H1 (cell line): ENCODE data around the gene HS1BP3. TPM values are rescaled to one million over a fixed set of nuclear protein-coding genes. Genes with fewer than 3 reads are reported as not detected.

Source experiments
- CTCF ChIA-PET: fragments of 300-600 bp; sonication (Branson Sonifier 250); formaldehyde crosslinking; loops from one replicate; lab custom pipeline; 2021; ENCODE audit not compliant: partially characterized antibody; lab: Charles Lee
- POLR2A ChIA-PET: fragments of 300-600 bp; sonication (Branson Sonifier 250); formaldehyde crosslinking; loops from one replicate; lab custom pipeline; 2021; ENCODE audit warnings: inconsistent platforms; ENCODE audit not compliant: partially characterized antibody; lab: Charles Lee
- DNase-seq, 2 experiments: peaks; one replicate each; pipeline versions ENCODE4 v3.0.0 to v3.0.0-alpha.2; 2010 to 2022; ENCODE audit warnings: low spot score in 2 of 2, low read depth in 1 of 2, mixed read lengths in 1 of 2
- FAIRE-seq: peaks from 2 replicates; lab custom pipeline; 2011; peaks lifted over from hg19 to GRCh38; lab: Jason Lieb, UNC
- H2AFZ ChIP-seq: 2 replicates; pipeline ENCODE4 v1.8.1; 2012; ENCODE audit warnings: low read length, inconsistent platforms
- H2AK5ac ChIP-seq: 2 replicates; pipeline ENCODE4 v1.6.1; 2013; ENCODE audit warnings: low read depth, low read length
- H2BK120ac ChIP-seq: replicated peaks from 2 replicates; pipeline ENCODE3; 2013; ENCODE audit warnings: low read depth, low read length, inconsistent platforms
- H2BK12ac ChIP-seq: 2 replicates; pipeline ENCODE4 v1.6.1; 2013; ENCODE audit warnings: low read depth, low read length
- H2BK15ac ChIP-seq: 2 replicates; pipeline ENCODE4 v1.6.1; 2013; ENCODE audit warnings: low read length
- H2BK20ac ChIP-seq: 2 replicates; pipeline ENCODE4 v1.6.1; 2013; ENCODE audit warnings: low read length
- H2BK5ac ChIP-seq: 2 replicates; pipeline ENCODE4 v1.6.1; 2013; ENCODE audit warnings: low read depth, low read length
- H3K14ac ChIP-seq: 2 replicates; pipeline ENCODE4 v1.6.1; 2013; ENCODE audit warnings: inconsistent platforms; ENCODE audit not compliant: insufficient read length
- H3K18ac ChIP-seq: 2 replicates; pipeline ENCODE4 v1.6.1; 2013; ENCODE audit warnings: low read length; ENCODE audit errors: extremely low read depth
- H3K23ac ChIP-seq: 2 replicates; pipeline ENCODE4 v1.6.1; 2013; ENCODE audit warnings: inconsistent platforms; ENCODE audit not compliant: insufficient read length
- H3K23me2 ChIP-seq: 2 replicates; pipeline ENCODE4 v1.6.1; 2013; ENCODE audit warnings: low read depth, low read length
- H3K27ac ChIP-seq: 2 replicates; pipeline ENCODE4 v1.6.1; 2011; ENCODE audit warnings: low read depth, low read length, inconsistent platforms
- H3K27me3 ChIP-seq, 4 experiments: replicated peaks in 1 of 4; 1 replicate in 1 of 4; 2 replicates in 3 of 4; pipeline versions ENCODE4 v1.6.1 to v1.8.1; 2011 to 2013; ENCODE audit warnings: low read length in 3 of 4, mild to moderate bottlenecking in 3 of 4, inconsistent platforms in 2 of 4, mixed read lengths in 2 of 4, moderate library complexity in 1 of 4; ENCODE audit not compliant: control insufficient read depth in 3 of 4, insufficient read depth in 3 of 4; ENCODE audit errors: extremely low read depth in 1 of 4
- H3K36me3 ChIP-seq, 4 experiments: 2 replicates each; pipeline versions ENCODE4 v1.6.1 to v1.8.1; 2011 to 2013; ENCODE audit warnings: mild to moderate bottlenecking in 4 of 4, low read length in 3 of 4, moderate library complexity in 2 of 4, control low read depth in 1 of 4, inconsistent platforms in 1 of 4; ENCODE audit not compliant: insufficient read depth in 4 of 4, control insufficient read depth in 2 of 4
- H3K4ac ChIP-seq: replicated peaks from 2 replicates; pipeline ENCODE3; 2013; ENCODE audit warnings: low read length, low read depth, mixed read lengths, inconsistent platforms; ENCODE audit not compliant: insufficient read length
- H3K4me1 ChIP-seq, 4 experiments: replicated peaks in 1 of 4; 1 replicate in 1 of 4; 2 replicates in 3 of 4; pipeline versions ENCODE4 v1.6.1 to v1.8.1; 2011 to 2013; ENCODE audit warnings: low read length in 3 of 4, inconsistent platforms in 2 of 4, mixed read lengths in 1 of 4; ENCODE audit not compliant: insufficient read depth in 4 of 4, control insufficient read depth in 3 of 4
- H3K4me2 ChIP-seq, 2 experiments: 2 replicates each; pipeline versions ENCODE4 v1.6.1 to v1.8.1; 2011 to 2013; ENCODE audit warnings: low read depth in 2 of 2, low read length in 2 of 2, control low read depth in 1 of 2, inconsistent platforms in 1 of 2, mild to moderate bottlenecking in 1 of 2; ENCODE audit not compliant: insufficient read depth in 1 of 2
- H3K4me3 ChIP-seq, 4 experiments: fragments of 200-600, 300-600 bp in 1 of 4; sonication (generic), shearing (Covaris generic), sonication (Bioruptor Twin) in 1 of 4; 2 replicates each; pipeline versions ENCODE4 v1.5.1 to v1.8.1; 2011 to 2016; ENCODE audit warnings: low read length in 4 of 4, low read depth in 3 of 4, control low read depth in 2 of 4, inconsistent platforms in 2 of 4, mild to moderate bottlenecking in 2 of 4, mixed read lengths in 1 of 4, moderate library complexity in 1 of 4; ENCODE audit not compliant: insufficient read depth in 2 of 4; ENCODE audit errors: extremely low read depth in 1 of 4
- H3K56ac ChIP-seq: replicated peaks from 2 replicates; pipeline ENCODE3; 2013; ENCODE audit warnings: low read depth, mild to moderate bottlenecking, mixed read lengths, low read length, inconsistent platforms; ENCODE audit not compliant: insufficient read length
- H3K79me1 ChIP-seq: 2 replicates; pipeline ENCODE4 v1.6.1; 2013; ENCODE audit warnings: low read depth, low read length, control low read depth
- H3K79me2 ChIP-seq, 2 experiments: 2 replicates each; pipeline versions ENCODE4 v1.6.1 to v1.8.1; 2012 to 2013; ENCODE audit warnings: low read length in 2 of 2, mild to moderate bottlenecking in 2 of 2, inconsistent platforms in 1 of 2; ENCODE audit not compliant: insufficient read depth in 2 of 2, control insufficient read depth in 1 of 2
- H3K9ac ChIP-seq, 4 experiments: replicated peaks in 1 of 4; 1 replicate in 1 of 4; 2 replicates in 3 of 4; pipeline versions ENCODE4 v1.6.1 to v1.8.1; 2011 to 2013; ENCODE audit warnings: low read depth in 3 of 4, low read length in 3 of 4, control low read depth in 2 of 4, mild to moderate bottlenecking in 2 of 4, moderate library complexity in 2 of 4, inconsistent platforms in 1 of 4; ENCODE audit errors: extremely low read depth in 1 of 4
- H3K9me3 ChIP-seq, 2 experiments: 2 replicates each; pipeline versions ENCODE4 v1.6.1 to v1.8.1; 2012 to 2013; ENCODE audit warnings: mild to moderate bottlenecking in 2 of 2, moderate library complexity in 2 of 2, control low read depth in 1 of 2, inconsistent platforms in 1 of 2, low read depth in 1 of 2, low read length in 1 of 2, mixed read lengths in 1 of 2; ENCODE audit not compliant: insufficient read depth in 2 of 2
- H4K20me1 ChIP-seq, 2 experiments: replicated peaks in 1 of 2; 2 replicates each; pipeline versions ENCODE3 to v1.8.1; 2011 to 2013; ENCODE audit warnings: inconsistent platforms in 2 of 2, low read length in 2 of 2, mild to moderate bottlenecking in 1 of 2; ENCODE audit not compliant: insufficient read depth in 2 of 2, control insufficient read depth in 1 of 2
- H4K5ac ChIP-seq: 2 replicates; pipeline ENCODE4 v1.6.1; 2013; ENCODE audit warnings: low read length, low read depth, mixed read lengths, inconsistent platforms; ENCODE audit not compliant: insufficient read length
- H4K8ac ChIP-seq: 2 replicates; pipeline ENCODE4 v1.8.0; 2013; ENCODE audit warnings: mild to moderate bottlenecking, moderate library complexity, low read length, inconsistent platforms; ENCODE audit not compliant: insufficient read depth; ENCODE audit errors: extremely low read depth
- H4K91ac ChIP-seq: replicated peaks from 2 replicates; pipeline ENCODE3; 2013; ENCODE audit warnings: low read length, mixed read lengths, inconsistent platforms; ENCODE audit not compliant: insufficient read length
- BACH1 ChIP-seq: IDR thresholded peaks from 2 replicates; pipeline ENCODE4 v1.6.1; 2012; ENCODE audit warnings: low read length, improper control_type of control experiment
- CBX5 ChIP-seq: fragments of 300-800, 300-1000 bp; sonication (generic); IDR thresholded peaks from 2 replicates; pipeline ENCODE4 v1.7.1; 2016; ENCODE audit warnings: antibody characterized with exemption, low read length, low read depth
- CBX8 ChIP-seq: fragments of 300-800, 300-1000 bp; sonication (generic); IDR thresholded peaks from 2 replicates; pipeline ENCODE4 v1.7.1; 2016; ENCODE audit warnings: low read depth, low read length, borderline replicate concordance
- CHD2 ChIP-seq: IDR thresholded peaks from 2 replicates; pipeline ENCODE4 v1.6.1; 2012; ENCODE audit warnings: low read length, improper control_type of control experiment
- CREB1 ChIP-seq: IDR thresholded peaks from 2 replicates; pipeline ENCODE4 v1.6.1; 2012; ENCODE audit warnings: inconsistent platforms
- EP300 ChIP-seq, 2 experiments: IDR thresholded peaks; 1 replicate in 1 of 2; 2 replicates in 1 of 2; pipeline ENCODE4 v1.6.1; 2011 to 2012; ENCODE audit warnings: low read depth in 2 of 2, low read length in 2 of 2, mild to moderate bottlenecking in 2 of 2, borderline replicate concordance in 1 of 2, inconsistent platforms in 1 of 2, moderate library complexity in 1 of 2
- FOSL1 ChIP-seq: IDR thresholded peaks from 2 replicates; pipeline ENCODE4 v1.6.1; 2011; ENCODE audit warnings: mild to moderate bottlenecking, low read depth, low read length, moderate library complexity; ENCODE audit not compliant: insufficient read depth
- HDAC6 ChIP-seq: IDR thresholded peaks from one replicate; pipeline ENCODE4 v1.7.1; 2012; ENCODE audit warnings: low read depth, mild to moderate bottlenecking, inconsistent platforms, low read length, moderate library complexity
- PHF8 ChIP-seq: fragments of 200-600 bp; sonication (generic); conservative IDR thresholded peaks from 2 replicates; pipeline ENCODE4 v1.7.1; 2012; ENCODE audit warnings: low read depth, mild to moderate bottlenecking, inconsistent platforms, low read length, moderate library complexity
- SIRT6 ChIP-seq: IDR thresholded peaks from one replicate; pipeline ENCODE4 v1.7.1; 2012; ENCODE audit warnings: low read length, inconsistent platforms
- SP4 ChIP-seq: IDR thresholded peaks from 2 replicates; pipeline ENCODE4 v1.6.1; 2012; ENCODE audit warnings: low read length, inconsistent platforms
- TCF12 ChIP-seq: IDR thresholded peaks from 2 replicates; pipeline ENCODE4 v1.6.1; 2011; ENCODE audit warnings: low read depth, mild to moderate bottlenecking, low read length
- YY1 ChIP-seq: IDR thresholded peaks from 2 replicates; pipeline ENCODE4 v1.6.1; 2011; ENCODE audit warnings: low read depth, mild to moderate bottlenecking, low read length
- ZNF274 ChIP-seq: IDR thresholded peaks from 2 replicates; pipeline ENCODE4 v1.7.0; 2012; ENCODE audit warnings: low read length, borderline replicate concordance; ENCODE audit errors: extremely low read depth
- WGBS, 2 experiments: shearing (Covaris generic) in 1 of 2; methylation state at CpG; one replicate each; pipeline versions ENCODE4 v1.1.6 to v1.1.7; 2013 to 2015; ENCODE audit warnings: low lambda C conversion rate in 2 of 2, mixed read lengths in 2 of 2, inconsistent platforms in 1 of 2, low coverage in 1 of 2, missing lambda C conversion rate in 1 of 2; ENCODE audit not compliant: insufficient replicate concordance in 2 of 2, insufficient coverage in 1 of 2, insufficient read length in 1 of 2; ENCODE audit errors: extremely low coverage in 1 of 2, missing lambda C conversion rate in 1 of 2; 5-methylcytosine and 5-hydroxymethylcytosine counted together
- polyA plus RNA-seq, 7 experiments: library from polyadenylated mRNA; depleted of rRNA in 3 of 7; stranded (reverse) in 5 of 7; unstranded in 2 of 7; fragments of >200 nt in 5 of 7; fragments of 200-250 nt in 2 of 7; gene quantifications; 1 replicate in 5 of 7; 2 replicates in 1 of 7; 4 replicates in 1 of 7; pipeline versions ENCODE4 v1.2.1 to v1.2.3, GENCODE V29; 2011 to 2013; ENCODE audit warnings: missing spikeins in 2 of 7, mixed read lengths in 2 of 7
- total RNA-seq: library from RNA; stranded (reverse); fragmentation: NEBNext Ultra II Directional; extraction: Animal tissue kit (Norgen Biotek cat#: 25700); gene quantifications from 2 replicates; pipeline ENCODE4 v1.2.1, GENCODE V29; 2021

Gene HS1BP3
- total and polyA plus RNA-seq, 2 of the 8 experiments (the other 6 are each of a cell fraction or from before 2014, with no cell fraction given), result 11.1 to 11.3 TPM

- CTCF ChIA-PET, result interaction anchor here (0.9 to 8.7 kb wide), 5 partner anchors 12 to 51 kb away, joined by 4 to 53 read pairs (median 11); no protein-coding TSS in a partner anchor
- peaks cover 7 to 16% (median 11%) of the 10 kb centered on the region in 4 experiments for H3K4me1 ChIP-seq
Measured at GRCh38 chr2:20584045-20584398, 66.9 kb downstream of the HS1BP3 start.

More at GRCh38 chr2:20584045-20584398, 66.9 kb downstream of the HS1BP3 start:
- no peak overlapping the region for H3K14ac ChIP-seq
- no peak overlapping the region for H3K27ac ChIP-seq
- no peak overlapping the region for H3K56ac ChIP-seq
- peak overlapping the region; percentile 82; the same call in 1 of the 2 replicates for H2AK5ac ChIP-seq
- no peak overlapping the region for H4K8ac ChIP-seq
- DNase-seq (no peak), FAIRE-seq (no peak)
- no peaks in the 10 kb centered on the region for H3K79me1 ChIP-seq
- H3K4me3 ChIP-seq, result peak overlapping the region in 1 of 4 experiments; percentile 27; a peak in 1 of 8 replicates
- H2BK120ac ChIP-seq, result peak overlapping the region; percentile 45
- H3K9ac ChIP-seq, result no peak overlapping the region
- peak overlapping the region; percentile 79 for H3K18ac ChIP-seq
- no peak overlapping the region for H3K23ac ChIP-seq
- peak overlapping the region; percentile 89 for H2BK15ac ChIP-seq
- no peak overlapping the region for H4K5ac ChIP-seq
- no peak overlapping the region for H2AFZ ChIP-seq
- peak overlapping the region; percentile 96 for H2BK12ac ChIP-seq
- no peaks in the 10 kb centered on the region for H4K20me1 ChIP-seq
- no peak overlapping the region for H3K4ac ChIP-seq
- TF ChIP-seq PHF8 (no peak), CREB1 (no peak), SIRT6 (no peak), CBX8 (no peak), BACH1 (no peak), TCF12 (no peak), FOSL1 (no peak), SP4 (no peak), YY1 (no peak), EP300 (IDR thresholded peaks at IDR 0.05; ENCODE audit: borderline replicate concordance in 1 of 2, low read depth in 2 of 2, low read length in 2 of 2) (no peak), ZNF274 (no peak), HDAC6 (no peak), CBX5 (no peak), CHD2 (no peak)
- H3K23me2 ChIP-seq, result peaks cover 3% of the 10 kb centered on the region; the same call in 1 of the 2 replicates
- no peaks in the 10 kb centered on the region for H3K27me3 ChIP-seq
- POLR2A ChIA-PET, result interaction anchor here (1.4 to 3.1 kb wide), 4 partner anchors 12 to 137 kb away, joined by 5 to 23 read pairs (median 11); partner anchors contain the start of gene RHOB
- H3K36me3 ChIP-seq, result no peaks in the 10 kb centered on the region
- peaks cover 5 to 6% of the 10 kb centered on the region in 2 experiments; a peak in 2 of 4 replicates for H3K9me3 ChIP-seq
- H3K79me2 ChIP-seq, result no peaks in the 10 kb centered on the region
- peak overlapping the region; percentile 48 to 51 for H3K4me2 ChIP-seq
- peak overlapping the region; percentile 94; the same call in 1 of the 2 replicates for H2BK20ac ChIP-seq
- H2BK5ac ChIP-seq, result peak overlapping the region; percentile 98
- 87% methylated on average over 3 of the region's 3 CpGs; no CpG with 5 or more reads in 1 of the 2 experiments for WGBS, 2 experiments
- peak overlapping the region; percentile 90 for H4K91ac ChIP-seq
